Fibroblast of lung (primary cell): ENCODE results near the gene PPP1R18. TPM values are rescaled to one million over a fixed set of nuclear protein-coding genes. Genes with fewer than 3 reads are reported as not detected.

Experiments used
- DNase-seq, 2 donors: peaks; one replicate each; pipeline versions ENCODE4 v3.0.0 to v3.0.0-alpha.2; 2010; ENCODE audit warnings: low read depth in 2 of 2
- H2AFZ ChIP-seq: 2 replicates; pipeline ENCODE4 v1.5.1; 2012; ENCODE audit warnings: low read length, control low read depth, inconsistent platforms
- H3K27ac ChIP-seq: 2 replicates; pipeline ENCODE4 v1.5.1; 2011; ENCODE audit warnings: low read length, control low read depth; ENCODE audit not compliant: insufficient read depth
- H3K27me3 ChIP-seq: 2 replicates; pipeline ENCODE4 v1.5.1; 2011; ENCODE audit warnings: mild to moderate bottlenecking, low read length; ENCODE audit not compliant: control insufficient read depth, insufficient read depth
- H3K36me3 ChIP-seq: 2 replicates; pipeline ENCODE4 v1.5.1; 2011; ENCODE audit warnings: low read length; ENCODE audit not compliant: control insufficient read depth, insufficient read depth
- H3K4me1 ChIP-seq: 2 replicates; pipeline ENCODE4 v1.5.1; 2011; ENCODE audit warnings: low read length; ENCODE audit not compliant: control insufficient read depth, insufficient read depth; ENCODE audit errors: extremely low read depth
- H3K4me2 ChIP-seq: 2 replicates; pipeline ENCODE4 v1.5.1; 2011; ENCODE audit warnings: low read length, control low read depth; ENCODE audit not compliant: insufficient read depth; ENCODE audit errors: extremely low read depth
- H3K4me3 ChIP-seq, 4 experiments: fragments of 200-600 bp in 1 of 4; sonication (generic) in 1 of 4; replicated peaks in 1 of 4; 2 replicates each; pipeline ENCODE4 v1.5.1; 2011 to 2016; ENCODE audit warnings: low read length in 4 of 4, low read depth in 3 of 4, mild to moderate bottlenecking in 3 of 4, control low read depth in 2 of 4, inconsistent platforms in 1 of 4, mixed read lengths in 1 of 4; ENCODE audit not compliant: insufficient read depth in 1 of 4; ENCODE audit errors: control extremely low read depth in 1 of 4
- H3K79me2 ChIP-seq: 2 replicates; pipeline ENCODE4 v1.5.1; 2012; ENCODE audit warnings: mild to moderate bottlenecking, low read length, inconsistent platforms; ENCODE audit not compliant: control insufficient read depth, insufficient read depth
- H3K9ac ChIP-seq: 2 replicates; pipeline ENCODE4 v1.5.1; 2011; ENCODE audit warnings: mild to moderate bottlenecking, low read length, control low read depth; ENCODE audit not compliant: insufficient read depth
- H3K9me3 ChIP-seq: 2 replicates; pipeline ENCODE4 v1.5.1; 2012; ENCODE audit warnings: low read depth, low read length; ENCODE audit not compliant: control insufficient read depth, insufficient read depth
- H4K20me1 ChIP-seq: 2 replicates; pipeline ENCODE4 v1.5.1; 2011; ENCODE audit warnings: low read length; ENCODE audit not compliant: control insufficient read depth, insufficient read depth; ENCODE audit errors: extremely low read depth
- CTCF ChIP-seq, 2 donors: IDR thresholded peaks in 1 of 2; conservative IDR thresholded peaks in 1 of 2; 1 replicate in 1 of 2; 2 replicates in 1 of 2; pipeline ENCODE4 v1.5.1; 2011 to 2012; ENCODE audit warnings: low read length in 2 of 2, control low read depth in 1 of 2, inconsistent platforms in 1 of 2, low read depth in 1 of 2, mild to moderate bottlenecking in 1 of 2
- EZH2 ChIP-seq: IDR thresholded peaks from 2 replicates; pipeline ENCODE4 v1.5.1; 2012; ENCODE audit warnings: low read length, control low read depth, mild to moderate bottlenecking; ENCODE audit errors: missing control alignments
- polyA plus RNA-seq, 2 donors: library from polyadenylated mRNA; depleted of rRNA in 1 of 2; stranded (reverse) in 1 of 2; unstranded in 1 of 2; fragments of >200 nt; gene quantifications; 2 replicates each; pipeline ENCODE4 v1.2.1, GENCODE V29; 2011 to 2012; ENCODE audit warnings: missing spikeins in 1 of 2
- total RNA-seq: library from RNA; depleted of rRNA; stranded (reverse); fragments of >200 nt; gene quantifications from 2 replicates; pipeline ENCODE4 v1.2.1, GENCODE V29; 2014

PPP1R18 gene
- total and polyA plus RNA-seq, 2 donors (not counting 1 experiment from before 2014, with no cell fraction given), result 63.4 to 92.6 TPM

- H3K4me1 ChIP-seq, result peaks cover 16% of the 10 kb centered on the region
- peak overlapping the region; percentile 92 for H3K4me2 ChIP-seq
- peak; percentile 82 to 90 for DNase-seq
- peaks cover 5% of the 10 kb centered on the region for H4K20me1 ChIP-seq
- H3K27ac ChIP-seq, result peak overlapping the region; percentile 94
- H3K36me3 ChIP-seq, result peaks cover 14% of the 10 kb centered on the region
- H3K79me2 ChIP-seq, result peaks cover 71% of the 10 kb centered on the region
- H3K27me3 ChIP-seq, result no peaks in the 10 kb centered on the region
- no peaks in the 10 kb centered on the region for H3K9me3 ChIP-seq
- H2AFZ ChIP-seq, result no peak overlapping the region
- TF ChIP-seq CTCF (conservative IDR thresholded peaks at IDR 0.05 in 1 of 2, IDR thresholded peaks at IDR 0.05 in 1 of 2; ENCODE audit: low read depth in 1 of 2, low read length in 2 of 2) (peak in 1 of 2 donors; percentile 14), EZH2 (no peak)
- peak overlapping the region; percentile 96 for H3K9ac ChIP-seq
- peak overlapping the region; percentile 77 to 97 (median 94) for H3K4me3 ChIP-seq
These were observed 35.0 kb upstream of the PPP1R18 start for GRCh38 chr6:30721198-30722024.

- peak in 1 of 2 donors; percentile 39 for DNase-seq
- H3K9ac ChIP-seq, result peak overlapping the region; percentile 87
- peaks cover 5% of the 10 kb centered on the region for H4K20me1 ChIP-seq
- H3K27me3 ChIP-seq, result no peaks in the 10 kb centered on the region
- H3K4me2 ChIP-seq, result no peak overlapping the region
- peaks cover 17% of the 10 kb centered on the region for H3K4me1 ChIP-seq
- no peaks in the 10 kb centered on the region for H3K9me3 ChIP-seq
- peaks cover 14% of the 10 kb centered on the region for H3K36me3 ChIP-seq
- TF ChIP-seq EZH2, result no peak
- TF ChIP-seq CTCF (conservative IDR thresholded peaks at IDR 0.05 in 1 of 2, IDR thresholded peaks at IDR 0.05 in 1 of 2; ENCODE audit: low read depth in 1 of 2, low read length in 2 of 2), result no peak
- H3K27ac ChIP-seq, result peak overlapping the region; percentile 94
- H2AFZ ChIP-seq, result no peak overlapping the region
- H3K79me2 ChIP-seq, result peaks cover 72% of the 10 kb centered on the region
- peak overlapping the region; percentile 57 to 96 (median 85) for H3K4me3 ChIP-seq
These were observed 34.3 kb upstream of the PPP1R18 start for GRCh38 chr6:30720738-30721197.
